AG08396 (cell line): Measurements from ENCODE around the gene NDUFV3.
"Not testable (repeated sequence)": the region's sequence is repeated elsewhere in the genome, so short reads cannot be mapped to it uniquely, and the experiment has no call there.

Experiments
- DNase-seq: peaks from one replicate; pipeline ENCODE4 v3.0.0; 2012; ENCODE audit warnings: low spot score, mixed read lengths

The NDUFV3 gene

GRCh38 chr21:42936360-42936759 is 43.3 kb downstream of the NDUFV3 start:
- DNase-seq, result not testable (repeated sequence)

- not testable (repeated sequence) for DNase-seq
These were observed 44.2 kb downstream of the NDUFV3 start for GRCh38 chr21:42937034-42937940.

- no peak for DNase-seq
These were observed 45.0 kb downstream of the NDUFV3 start for GRCh38 chr21:42937960-42938605.

- not testable (repeated sequence) for DNase-seq
These were observed 45.5 kb downstream of the NDUFV3 start for GRCh38 chr21:42938606-42938995.

GRCh38 chr21:42939582-42940413 is 46.7 kb downstream of the NDUFV3 start:
- DNase-seq, result peak; percentile 87

GRCh38 chr21:42941696-42942085 is 48.6 kb downstream of the NDUFV3 start:
- DNase-seq, result no peak

GRCh38 chr21:42942244-42942643 is 49.1 kb downstream of the NDUFV3 start:
- DNase-seq, result no peak

GRCh38 chr21:42949094-42949755 is 56.1 kb downstream of the NDUFV3 start:
- DNase-seq, result not testable (repeated sequence)

- DNase-seq, result not testable (repeated sequence)
These were observed 58.1 kb downstream of the NDUFV3 start for GRCh38 chr21:42951193-42951592.

GRCh38 chr21:42956824-42957630 is 63.9 kb downstream of the NDUFV3 start:
- DNase-seq, result no peak

GRCh38 chr21:42958122-42958521 is 65.0 kb downstream of the NDUFV3 start:
- not testable (repeated sequence) for DNase-seq

- no peak for DNase-seq
These were observed 66.6 kb downstream of the NDUFV3 start for GRCh38 chr21:42959728-42960127.

- DNase-seq, result no peak
These were observed 69.4 kb downstream of the NDUFV3 start for GRCh38 chr21:42962380-42963007.
